LNCAP (cell line): Measurements from ENCODE around the gene ADSS1.

Source experiments
- TF ChIP-seq, protein P1 (sequence below): fragments of 450-650 bp; IDR thresholded peaks from 2 replicates; pipeline ENCODE4 v1.5.1; 2017; ENCODE audit warnings: mild to moderate bottlenecking

The ADSS1 gene

DNA sequence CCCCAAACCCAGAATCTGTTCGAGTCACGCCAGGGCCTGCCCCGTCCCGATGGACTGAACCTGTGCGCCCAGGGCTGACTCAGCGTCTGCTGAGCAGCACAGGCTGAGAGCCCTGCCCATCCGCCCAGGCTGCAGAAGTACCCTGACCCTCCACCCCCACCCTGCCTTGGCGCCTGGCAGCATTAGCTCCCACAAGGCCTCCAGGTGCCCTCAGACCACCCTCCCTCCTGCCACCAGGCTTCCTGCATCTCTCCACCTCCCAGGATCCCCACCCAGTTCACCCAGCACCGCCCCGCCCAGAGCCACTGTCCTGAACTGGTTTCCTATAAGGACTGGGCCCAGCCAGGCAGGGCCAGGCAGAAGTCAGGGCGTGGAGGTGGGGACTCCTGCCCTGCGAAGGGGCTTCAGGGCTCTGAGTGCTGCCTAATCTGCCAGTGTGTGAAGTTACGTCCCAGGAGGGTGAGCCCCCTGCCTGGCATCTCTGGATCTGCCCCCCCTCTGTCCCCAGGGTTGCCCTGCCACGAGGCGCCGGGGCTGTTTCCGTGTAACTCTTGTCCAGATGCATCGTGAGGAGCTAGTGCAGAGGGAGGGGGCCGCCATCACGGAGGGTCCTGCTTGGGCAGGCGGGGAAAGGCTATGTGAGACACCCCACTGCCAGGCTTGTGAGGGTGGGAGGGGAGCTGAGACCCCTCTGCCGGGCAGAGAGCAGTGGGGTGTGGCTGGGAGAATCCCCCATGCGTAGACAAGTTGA, 9.1 kb downstream of the ADSS1 start:
- TF ChIP-seq, protein P1, sequence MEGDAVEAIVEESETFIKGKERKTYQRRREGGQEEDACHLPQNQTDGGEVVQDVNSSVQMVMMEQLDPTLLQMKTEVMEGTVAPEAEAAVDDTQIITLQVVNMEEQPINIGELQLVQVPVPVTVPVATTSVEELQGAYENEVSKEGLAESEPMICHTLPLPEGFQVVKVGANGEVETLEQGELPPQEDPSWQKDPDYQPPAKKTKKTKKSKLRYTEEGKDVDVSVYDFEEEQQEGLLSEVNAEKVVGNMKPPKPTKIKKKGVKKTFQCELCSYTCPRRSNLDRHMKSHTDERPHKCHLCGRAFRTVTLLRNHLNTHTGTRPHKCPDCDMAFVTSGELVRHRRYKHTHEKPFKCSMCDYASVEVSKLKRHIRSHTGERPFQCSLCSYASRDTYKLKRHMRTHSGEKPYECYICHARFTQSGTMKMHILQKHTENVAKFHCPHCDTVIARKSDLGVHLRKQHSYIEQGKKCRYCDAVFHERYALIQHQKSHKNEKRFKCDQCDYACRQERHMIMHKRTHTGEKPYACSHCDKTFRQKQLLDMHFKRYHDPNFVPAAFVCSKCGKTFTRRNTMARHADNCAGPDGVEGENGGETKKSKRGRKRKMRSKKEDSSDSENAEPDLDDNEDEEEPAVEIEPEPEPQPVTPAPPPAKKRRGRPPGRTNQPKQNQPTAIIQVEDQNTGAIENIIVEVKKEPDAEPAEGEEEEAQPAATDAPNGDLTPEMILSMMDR, result no peak

DNA sequence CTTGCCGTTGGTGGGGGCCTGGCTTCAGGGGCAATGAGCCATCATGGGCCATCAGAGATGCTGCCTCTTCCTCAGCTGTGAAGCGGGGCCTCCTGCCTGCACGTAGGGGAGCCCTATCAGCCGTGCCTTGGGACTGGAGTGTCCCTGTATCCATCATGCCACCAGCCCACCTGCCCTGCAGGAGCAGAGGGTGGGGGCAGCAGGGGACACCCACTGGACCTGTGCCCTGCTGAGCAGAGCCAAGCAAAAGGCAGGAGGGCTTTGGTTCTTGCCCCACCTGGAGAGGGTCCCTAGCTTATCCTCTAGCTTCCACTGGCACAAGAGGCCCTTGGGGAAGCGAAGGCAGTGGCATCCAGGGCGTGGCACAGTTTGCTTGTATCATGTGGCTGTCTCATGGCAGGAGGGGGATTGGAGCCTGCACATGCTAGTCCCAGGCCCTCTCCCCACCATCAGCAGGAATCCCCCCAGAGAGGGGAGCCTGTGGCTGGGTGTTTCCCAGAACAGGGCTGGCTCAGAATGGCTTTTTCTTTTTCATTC, 10.1 kb downstream of the ADSS1 start:
- TF ChIP-seq, protein P1, result no peak

DNA sequence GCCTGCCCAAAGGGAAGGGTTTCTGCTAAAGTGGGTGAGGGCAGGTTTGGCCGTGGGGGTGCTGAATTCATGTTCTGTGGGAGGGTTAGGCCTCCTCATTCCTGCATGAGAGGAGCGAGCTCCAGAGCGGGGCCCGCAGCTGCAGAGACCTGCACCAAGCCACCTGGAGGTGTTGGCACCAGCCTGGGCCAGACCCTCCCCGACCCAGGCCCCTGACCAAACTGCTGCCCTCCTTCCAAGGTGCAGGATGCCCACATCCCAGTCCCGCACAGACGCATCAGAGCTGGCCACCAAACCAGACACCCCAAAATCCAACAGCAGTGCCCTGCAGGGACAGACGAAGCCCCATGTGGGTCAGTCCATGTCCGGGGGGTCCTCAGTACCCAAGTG, 10.6 kb downstream of the ADSS1 start:
- TF ChIP-seq, protein P1, result no peak

DNA sequence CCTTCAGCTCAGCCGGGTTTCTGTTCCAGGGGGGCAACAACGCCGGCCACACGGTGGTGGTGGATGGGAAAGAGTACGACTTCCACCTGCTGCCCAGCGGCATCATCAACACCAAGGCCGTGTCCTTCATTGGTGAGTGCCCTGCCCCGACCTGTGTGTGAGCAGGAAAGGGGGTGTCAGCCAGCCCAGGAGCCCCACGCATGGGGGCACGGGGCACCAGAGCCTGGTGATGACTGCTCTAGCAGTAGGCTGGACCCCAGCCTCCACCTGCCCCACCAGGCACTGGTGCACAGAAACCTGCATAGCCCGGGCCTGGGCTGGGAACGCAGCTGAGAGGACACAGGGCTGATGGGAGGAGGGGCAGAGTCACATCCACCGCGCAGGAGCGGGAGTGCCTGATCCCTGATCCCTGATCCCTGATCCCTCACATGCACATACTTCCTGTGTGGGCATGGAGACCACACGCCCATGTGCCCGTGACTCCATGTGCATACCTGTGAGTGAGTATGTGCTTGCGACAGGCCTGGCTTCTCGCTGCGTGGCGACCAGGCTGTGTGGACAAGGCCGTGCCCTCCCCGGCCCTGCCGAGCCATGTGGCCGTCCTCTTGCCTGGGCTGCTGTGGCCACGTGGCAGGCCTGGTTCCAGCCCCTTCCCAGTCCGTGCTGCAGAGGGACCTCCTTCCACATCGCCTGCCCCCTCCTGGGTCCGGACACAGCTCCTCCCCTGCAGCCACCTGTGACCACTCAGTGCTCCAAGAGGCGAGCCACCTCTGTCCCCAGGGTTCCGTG, 11.2 kb downstream of the ADSS1 start:
- TF ChIP-seq, protein P1, result no peak

DNA sequence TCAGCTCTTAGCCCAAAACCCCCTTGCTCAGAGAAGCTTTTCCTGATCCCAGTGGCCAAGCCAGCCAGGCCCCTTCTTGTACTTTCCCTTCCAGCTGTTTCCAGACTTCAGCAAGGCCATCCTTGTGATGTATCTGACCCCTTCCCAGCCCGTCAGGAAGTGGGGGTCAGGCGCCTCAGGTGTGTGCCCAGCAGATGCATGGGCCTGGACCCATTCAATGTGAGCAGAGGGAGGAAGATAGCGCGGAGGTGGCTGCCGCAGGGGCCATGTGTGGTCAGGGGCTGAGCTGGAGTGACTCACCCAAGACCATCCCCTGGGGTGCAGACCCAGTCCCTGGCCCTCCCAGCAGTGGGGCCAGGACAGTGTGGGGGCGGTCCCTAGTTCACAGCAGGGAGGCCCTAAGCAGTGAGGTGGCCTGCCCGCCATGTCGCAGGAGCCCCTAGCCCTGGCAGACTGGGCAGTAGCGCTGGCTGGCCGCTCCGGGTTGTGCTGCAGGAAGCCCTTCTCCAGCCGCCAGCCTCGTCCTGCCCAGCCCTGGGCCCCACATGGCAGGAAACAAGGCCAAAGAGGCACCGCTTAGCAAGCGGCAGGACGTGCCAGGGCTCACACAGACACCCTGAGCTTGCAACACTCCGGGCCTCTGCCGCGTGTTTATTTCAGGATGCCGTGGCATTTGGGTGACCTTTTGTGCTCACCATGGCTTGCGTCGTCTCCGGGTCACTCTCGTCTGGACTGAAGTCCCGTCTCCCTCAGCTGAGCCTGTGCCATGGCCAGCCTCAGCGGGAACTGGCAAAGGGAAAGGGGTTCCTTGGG, 12.0 kb downstream of the ADSS1 start:
- TF ChIP-seq, protein P1, result no peak

DNA sequence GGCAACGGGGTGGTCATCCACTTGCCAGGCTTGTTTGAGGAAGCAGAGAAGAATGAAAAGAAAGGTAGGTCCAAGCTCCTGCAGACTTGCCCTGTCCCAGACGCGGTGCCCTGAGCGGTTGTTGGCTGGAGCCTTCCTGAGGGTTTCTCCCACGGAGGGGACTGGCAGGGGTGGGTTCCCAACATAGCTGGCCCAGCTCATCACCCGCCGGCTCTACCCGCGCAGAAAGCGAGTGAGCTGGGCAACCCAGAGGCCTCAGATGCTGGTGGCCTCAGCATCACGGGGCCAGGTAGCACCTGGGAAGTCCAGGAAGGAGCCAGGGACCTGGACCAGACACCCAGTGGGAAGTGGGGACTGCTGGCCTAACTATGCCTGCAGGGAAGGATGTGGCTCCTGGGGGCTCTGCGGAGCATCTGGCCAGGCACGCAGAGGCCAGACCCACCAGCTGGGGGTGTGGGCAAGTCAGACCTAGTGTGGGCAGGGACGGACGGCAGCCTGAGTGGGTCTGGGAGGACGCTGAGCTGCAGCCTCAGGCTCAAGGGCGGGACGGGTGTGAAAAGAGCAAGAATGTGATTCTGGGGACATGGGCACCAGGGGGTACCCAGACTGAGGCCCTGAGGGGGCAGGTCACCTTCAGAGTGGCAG, 14.5 kb downstream of the ADSS1 start:
- TF ChIP-seq, protein P1, result no peak

DNA sequence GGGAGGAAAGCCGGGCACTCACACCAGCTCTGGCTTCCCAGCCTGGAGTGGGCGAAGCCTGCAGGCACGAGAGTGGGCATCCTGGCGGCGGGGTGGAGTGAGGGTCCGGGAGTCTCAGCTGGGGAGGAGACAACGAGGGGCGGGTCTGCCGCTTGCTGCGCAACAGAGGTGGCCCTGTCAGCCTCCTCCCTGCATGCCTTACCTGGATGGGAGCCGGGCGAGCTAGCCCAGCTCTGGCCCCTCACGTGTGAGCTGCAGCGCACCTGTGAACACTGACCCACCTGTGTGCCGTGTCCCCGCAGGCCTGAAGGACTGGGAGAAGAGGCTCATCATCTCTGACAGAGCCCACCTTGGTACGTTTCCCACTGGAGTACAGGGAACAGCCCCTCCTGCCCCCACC, 15.0 kb downstream of the ADSS1 start:
- TF ChIP-seq, protein P1, result no peak
